Measurements from ENCODE around the gene ALPL. TPM values are rescaled to one million over a fixed set of nuclear protein-coding genes. Genes with fewer than 3 reads are reported as not detected.

Gene ALPL
- total RNA-seq, 2 donors from 2014 or later = 1.6 to 1.7 TPM

- Histone ChIP-seq H3K36me3 (no peaks in the 10 kb centered on the region), H3K27me3 (no peaks in the 10 kb centered on the region), H3K27ac (no peak overlapping the region), H3K4me1 (peaks cover 3% of the 10 kb centered on the region), H3K9ac (ENCODE audit: low read depth in 2 of 2, low read length in 2 of 2) (peak overlapping the region in 1 of 2 donors; percentile 35), H3K4me3 (no peak overlapping the region), H3K9me3 (no peaks in the 10 kb centered on the region)
- no peak for TF ChIP-seq CTCF (IDR thresholded peaks at IDR 0.05)
- no peak for DNase-seq
- intact Hi-C loops (cut with DNase I) = loop anchor here (10.0 kb wide), 2 partner anchors 71 to 361 kb away; partner anchors contain the start of gene ALPL
These were observed 66.2 kb downstream of the ALPL start for GRCh38 chr1:21575351-21575942.

- H3K27ac ChIP-seq = no peak overlapping the region
- intact Hi-C loops (cut with DNase I) = loop anchor here (10.0 kb wide), 2 partner anchors 71 to 361 kb away; partner anchors contain the start of gene ALPL
- no peak for DNase-seq
- H3K36me3 ChIP-seq = no peaks in the 10 kb centered on the region
- H3K4me1 ChIP-seq = peaks cover 3% of the 10 kb centered on the region
- no peak overlapping the region for H3K9ac ChIP-seq (ENCODE audit: low read depth in 2 of 2, low read length in 2 of 2)
- H3K9me3 ChIP-seq = no peaks in the 10 kb centered on the region
- H3K27me3 ChIP-seq = no peaks in the 10 kb centered on the region
- TF ChIP-seq CTCF (IDR thresholded peaks at IDR 0.05) = no peak
- no peak overlapping the region for H3K4me3 ChIP-seq
These were observed 67.0 kb downstream of the ALPL start for GRCh38 chr1:21576031-21576797.

- H3K27ac ChIP-seq = no peak overlapping the region
- intact Hi-C loops (cut with DNase I) = loop anchor here (10.0 kb wide), 2 partner anchors 72 to 362 kb away; partner anchors contain the start of gene ALPL
- no peaks in the 10 kb centered on the region for H3K36me3 ChIP-seq
- H3K9ac ChIP-seq (ENCODE audit: low read depth in 2 of 2, low read length in 2 of 2) = no peak overlapping the region
- peaks cover 3% of the 10 kb centered on the region for H3K4me1 ChIP-seq
- H3K4me3 ChIP-seq = no peak overlapping the region
- no peaks in the 10 kb centered on the region for H3K27me3 ChIP-seq
- TF ChIP-seq CTCF (IDR thresholded peaks at IDR 0.05) = no peak
- DNase-seq = no peak
- H3K9me3 ChIP-seq = no peaks in the 10 kb centered on the region
These were observed 67.6 kb downstream of the ALPL start for GRCh38 chr1:21576798-21577187.

GRCh38 chr1:21577324-21577723 lies 68.1 kb downstream of the ALPL start:
- DNase-seq = no peak
- Histone ChIP-seq H3K9me3 (no peaks in the 10 kb centered on the region), H3K27me3 (no peaks in the 10 kb centered on the region), H3K36me3 (no peaks in the 10 kb centered on the region), H3K9ac (ENCODE audit: low read depth in 2 of 2, low read length in 2 of 2) (no peak overlapping the region), H3K27ac (no peak overlapping the region), H3K4me3 (no peak overlapping the region), H3K4me1 (peaks cover 3% of the 10 kb centered on the region)
- TF ChIP-seq CTCF (IDR thresholded peaks at IDR 0.05) = no peak
- intact Hi-C loops (cut with DNase I) = loop anchor here (10.0 kb wide), 2 partner anchors 73 to 363 kb away; partner anchors contain the start of gene ALPL

- Histone ChIP-seq H3K4me3 (no peak overlapping the region), H3K27me3 (no peaks in the 10 kb centered on the region), H3K4me1 (peaks cover 3% of the 10 kb centered on the region), H3K36me3 (no peaks in the 10 kb centered on the region), H3K27ac (no peak overlapping the region), H3K9me3 (no peaks in the 10 kb centered on the region), H3K9ac (ENCODE audit: low read depth in 2 of 2, low read length in 2 of 2) (no peak overlapping the region)
- DNase-seq = no peak
- intact Hi-C loops (cut with DNase I) = loop anchor here (10.0 kb wide), 2 partner anchors 73 to 363 kb away; partner anchors contain the start of gene ALPL
- no peak for TF ChIP-seq CTCF (IDR thresholded peaks at IDR 0.05)
These were observed 68.7 kb downstream of the ALPL start for GRCh38 chr1:21577933-21578332.
